HEK293 (cell line): ENCODE measurements around the gene PGGHG.

Experiments
- CTCF ChIA-PET: fragments of 350-600 bp; formaldehyde crosslinking; extraction: SDS; loops from one replicate; lab custom pipeline; 2021; ENCODE audit warnings: antibody characterized with exemption; lab: Yijun Ruan, JAX
- POLR2A ChIA-PET: fragments of 300-600 bp; formaldehyde crosslinking; extraction: SDS; loops from one replicate; lab custom pipeline; 2020; ENCODE audit warnings: antibody characterized with exemption, inconsistent platforms; lab: Yijun Ruan, JAX
- H3K27ac ChIP-seq: fragments of 200-500 bp; sonication (Bioruptor generic); 2 replicates; pipeline ENCODE4 v1.5.1; 2014; ENCODE audit warnings: low read depth, low read length, control low read depth, inconsistent platforms; ENCODE audit errors: extremely low read depth
- H3K36me3 ChIP-seq, 2 experiments: fragments of 200-500 bp in 1 of 2; sonication (Bioruptor generic) in 1 of 2; 1 replicate in 1 of 2; 2 replicates in 1 of 2; pipeline ENCODE4 v1.5.1; 2014 to 2017; ENCODE audit warnings: inconsistent platforms in 2 of 2, low read length in 2 of 2; ENCODE audit not compliant: control insufficient read depth in 2 of 2, insufficient read depth in 1 of 2
- H3K4me1 ChIP-seq: fragments of 200-500 bp; sonication (Bioruptor generic); 2 replicates; pipeline ENCODE4 v1.5.1; 2014; ENCODE audit warnings: mild to moderate bottlenecking, low read length, inconsistent platforms; ENCODE audit not compliant: control insufficient read depth, insufficient read depth
- H3K4me3 ChIP-seq: 2 replicates; pipeline ENCODE4 v1.5.1; 2011; ENCODE audit warnings: low read depth, mild to moderate bottlenecking, control low read depth, low read length, moderate library complexity
- H3K9me3 ChIP-seq: fragments of 200-500 bp; sonication (Bioruptor generic); 2 replicates; pipeline ENCODE4 v1.5.1; 2014; ENCODE audit warnings: low read depth, low read length, inconsistent platforms; ENCODE audit not compliant: control insufficient read depth, insufficient read depth
- HIC1 ChIP-seq: fragments of 450-650 bp; formaldehyde crosslinking; IDR thresholded peaks from 2 replicates; pipeline ENCODE4 v1.5.1; 2016; ENCODE audit warnings: missing biosample characterization, missing genetic modification characterization
- IKZF3 ChIP-seq: fragments of 450-650 bp; IDR thresholded peaks from 2 replicates; pipeline ENCODE4 v1.5.0; 2018; ENCODE audit warnings: missing biosample characterization, mild to moderate bottlenecking, missing genetic modification characterization, moderate library complexity
- KLF7 ChIP-seq: fragments of 450-650 bp; formaldehyde crosslinking; IDR thresholded peaks from 2 replicates; pipeline ENCODE4 v1.5.1; 2016; ENCODE audit warnings: missing biosample characterization, missing genetic modification characterization, borderline replicate concordance
- MYNN ChIP-seq: fragments of 450-650 bp; formaldehyde crosslinking; IDR thresholded peaks from 2 replicates; pipeline ENCODE4 v1.5.1; 2016; ENCODE audit warnings: missing biosample characterization, missing genetic modification characterization, borderline replicate concordance
- YY1 ChIP-seq: fragments of 450-650 bp; formaldehyde crosslinking; IDR thresholded peaks from 2 replicates; pipeline ENCODE4 v1.5.1; 2018; ENCODE audit warnings: missing biosample characterization, missing genetic modification characterization
- ZBTB26 ChIP-seq: fragments of 450-650 bp; formaldehyde crosslinking; optimal IDR thresholded peaks from 2 replicates; pipeline ENCODE3; 2016; ENCODE audit warnings: missing biosample characterization, mild to moderate bottlenecking, missing genetic modification characterization
- ZBTB6 ChIP-seq: fragments of 450-650 bp; formaldehyde crosslinking; IDR thresholded peaks from 2 replicates; pipeline ENCODE4 v1.5.1; 2017; ENCODE audit warnings: missing biosample characterization, missing genetic modification characterization
- ZFHX2 ChIP-seq: fragments of 450-650 bp; formaldehyde crosslinking; conservative IDR thresholded peaks from 2 replicates; pipeline ENCODE4 v1.5.1; 2016; ENCODE audit warnings: missing biosample characterization, missing genetic modification characterization
- ZNF18 ChIP-seq: fragments of 450-650 bp; formaldehyde crosslinking; IDR thresholded peaks from 2 replicates; pipeline ENCODE4 v1.5.1; 2016; ENCODE audit warnings: missing biosample characterization, missing genetic modification characterization
- ZNF211 ChIP-seq: fragments of 450-650 bp; formaldehyde crosslinking; IDR thresholded peaks from 2 replicates; pipeline ENCODE4 v1.5.1; 2016; ENCODE audit warnings: low read depth, missing biosample characterization, missing genetic modification characterization
- ZNF214 ChIP-seq: fragments of 450-650 bp; formaldehyde crosslinking; IDR thresholded peaks from 2 replicates; pipeline ENCODE4 v1.5.1; 2017; ENCODE audit warnings: missing biosample characterization, mild to moderate bottlenecking, missing genetic modification characterization, borderline replicate concordance
- ZNF350 ChIP-seq: fragments of 450-650 bp; formaldehyde crosslinking; IDR thresholded peaks from 2 replicates; pipeline ENCODE4 v1.5.0; 2017; ENCODE audit warnings: missing biosample characterization, mild to moderate bottlenecking, missing genetic modification characterization
- ZNF366 ChIP-seq: fragments of 450-650 bp; formaldehyde crosslinking; conservative IDR thresholded peaks from 2 replicates; pipeline ENCODE4 v1.5.1; 2016; ENCODE audit warnings: missing biosample characterization, missing genetic modification characterization
- ZNF473 ChIP-seq: fragments of 450-650 bp; formaldehyde crosslinking; IDR thresholded peaks from 2 replicates; pipeline ENCODE4 v1.5.1; 2017; ENCODE audit warnings: missing biosample characterization, missing genetic modification characterization
- ZNF560 ChIP-seq: fragments of 450-650 bp; formaldehyde crosslinking; IDR thresholded peaks from 2 replicates; pipeline ENCODE4 v1.5.1; 2017; ENCODE audit warnings: missing biosample characterization, missing genetic modification characterization, borderline replicate concordance
- ZNF623 ChIP-seq: fragments of 450-650 bp; formaldehyde crosslinking; IDR thresholded peaks from 2 replicates; pipeline ENCODE4 v1.5.1; 2016; ENCODE audit warnings: missing biosample characterization, missing genetic modification characterization
- ZNF645 ChIP-seq: fragments of 450-650 bp; formaldehyde crosslinking; IDR thresholded peaks from 2 replicates; pipeline ENCODE4; 2016; ENCODE audit warnings: missing biosample characterization, missing genetic modification characterization
- ZNF658 ChIP-seq: fragments of 450-650 bp; formaldehyde crosslinking; IDR thresholded peaks from 2 replicates; pipeline ENCODE4; 2016; ENCODE audit warnings: missing biosample characterization, missing genetic modification characterization
- ZNF664 ChIP-seq: fragments of 450-650 bp; formaldehyde crosslinking; IDR thresholded peaks from 2 replicates; pipeline ENCODE4 v1.5.1; 2016; ENCODE audit warnings: missing biosample characterization, missing genetic modification characterization
- ZNF692 ChIP-seq: fragments of 450-650 bp; formaldehyde crosslinking; IDR thresholded peaks from 2 replicates; pipeline ENCODE4 v1.5.1; 2016; ENCODE audit warnings: missing biosample characterization, missing genetic modification characterization

The PGGHG gene

GRCh38 chr11:330694-331357 is 41.9 kb downstream of the PGGHG start:
- H3K9me3 ChIP-seq: no peaks in the 10 kb centered on the region
- H3K4me1 ChIP-seq: no peaks in the 10 kb centered on the region
- H3K4me3 ChIP-seq: no peak overlapping the region
- TF ChIP-seq ZBTB6 (tag by site-specific recombination) (no peak), ZNF473 (tag by site-specific recombination) (no peak), ZFHX2 (tag by site-specific recombination) (no peak)
- H3K27ac ChIP-seq: no peak overlapping the region
- no peaks in the 10 kb centered on the region for H3K36me3 ChIP-seq
- ChIA-PET POLR2A (no interaction called here), CTCF (interaction anchor here (0.7 to 2.3 kb wide), 2 partner anchors 25 to 27 kb away, joined by 4 to 8 read pairs; no protein-coding TSS in a partner anchor)

- no peak for TF ChIP-seq HIC1
- no peak for TF ChIP-seq MYNN
- no peak for TF ChIP-seq ZNF623 (tag by site-specific recombination)
- no peak for TF ChIP-seq ZNF211
- TF ChIP-seq ZNF645 (tag by site-specific recombination): no peak
- TF ChIP-seq ZNF366 (tag by site-specific recombination): no peak
- TF ChIP-seq KLF7 (tag by site-specific recombination): no peak
- no peak for TF ChIP-seq ZNF350 (tag by site-specific recombination)
- no peak for TF ChIP-seq ZNF560 (tag by site-specific recombination)
- no peak for TF ChIP-seq ZNF664
- TF ChIP-seq ZNF214: no peak
- no peak for TF ChIP-seq ZBTB26 (tag by site-specific recombination)
- TF ChIP-seq YY1: no peak
- no peak for TF ChIP-seq ZNF658 (tag by site-specific recombination)
- TF ChIP-seq IKZF3 (tag by site-specific recombination): no peak
- TF ChIP-seq ZNF18 (tag by site-specific recombination): no peak
- TF ChIP-seq ZNF692 (tag by site-specific recombination): no peak
- TF ChIP-seq ZFHX2 (tag by site-specific recombination): no peak
- Histone ChIP-seq H3K4me3 (no peak overlapping the region), H3K27ac (no peak overlapping the region), H3K9me3 (no peaks in the 10 kb centered on the region), H3K4me1 (no peaks in the 10 kb centered on the region), H3K36me3 (no peaks in the 10 kb centered on the region)
- CTCF ChIA-PET: interaction anchor here (0.7 kb wide), 1 partner anchor 27 kb away, joined by 4 read pairs; no protein-coding TSS in a partner anchor
- POLR2A ChIA-PET: no interaction called here
Observed at GRCh38 chr11:331358-332060, 42.6 kb downstream of the PGGHG start.
